ENCODE measurements around the gene AHNAK2.

Gene AHNAK2

GRCh38 chr14:104984056-104984894 lies 6.1 kb upstream of the AHNAK2 start:
- FAIRE-seq: no peak

- no peak for FAIRE-seq
Observed at GRCh38 chr14:104983231-104983721, 5.1 kb upstream of the AHNAK2 start.

- no peak for FAIRE-seq
Observed at GRCh38 chr14:104982548-104983230, 4.5 kb upstream of the AHNAK2 start.

- FAIRE-seq: no peak
Observed at GRCh38 chr14:104981699-104982541, 3.7 kb upstream of the AHNAK2 start.

- no peak for FAIRE-seq
Observed at GRCh38 chr14:104980611-104981531, 2.7 kb upstream of the AHNAK2 start.

- FAIRE-seq: no peak
Observed at GRCh38 chr14:104979758-104980610, 1.8 kb upstream of the AHNAK2 start.

GRCh38 chr14:104978746-104979691 lies 845 bp upstream of the AHNAK2 start:
- no peak for FAIRE-seq

- no peak for FAIRE-seq
Observed at GRCh38 chr14:104977008-104977680, 1.0 kb downstream of the AHNAK2 start.

GRCh38 chr14:104976198-104977007 lies 1.8 kb downstream of the AHNAK2 start:
- FAIRE-seq: no peak

GRCh38 chr14:104975481-104976197 lies 2.5 kb downstream of the AHNAK2 start:
- no peak for FAIRE-seq

GRCh38 chr14:104974665-104975390 lies 3.3 kb downstream of the AHNAK2 start:
- FAIRE-seq: no peak

- no peak for FAIRE-seq
Observed at GRCh38 chr14:104974146-104974541, 4.0 kb downstream of the AHNAK2 start.

- no peak for FAIRE-seq
Observed at GRCh38 chr14:104973385-104974145, 4.6 kb downstream of the AHNAK2 start.

GRCh38 chr14:104973135-104973384 lies 5.1 kb downstream of the AHNAK2 start:
- FAIRE-seq: no peak

GRCh38 chr14:104972301-104973134 lies 5.7 kb downstream of the AHNAK2 start:
- FAIRE-seq: no peak
